ENCODE data around the gene ARMC6.
"Not testable (repeated sequence)": the region's sequence is repeated elsewhere in the genome, so short reads cannot be mapped to it uniquely, and the experiment has no call there.

Gene ARMC6

DNA sequence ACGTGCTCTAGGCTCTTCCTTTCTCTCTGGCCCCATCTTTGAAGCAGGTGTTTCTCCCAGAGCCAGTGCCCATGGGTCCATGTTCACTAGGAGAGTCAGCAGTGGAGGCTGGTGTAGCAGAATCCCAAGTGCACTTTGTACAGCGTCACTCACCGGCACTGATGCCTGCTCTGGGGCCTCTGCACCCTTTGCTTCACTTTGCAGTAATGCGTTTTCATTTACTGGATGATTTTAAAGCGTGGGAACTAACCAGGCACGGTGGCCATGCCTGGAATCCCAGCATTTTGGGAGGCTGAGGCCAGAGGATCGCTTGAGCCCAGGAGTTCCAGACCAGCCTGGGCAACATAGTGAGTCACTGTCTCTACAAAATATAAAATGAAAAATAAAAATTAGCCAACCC, 61.1 kb downstream of the ARMC6 start:
- TF ChIP-seq, protein P1, sequence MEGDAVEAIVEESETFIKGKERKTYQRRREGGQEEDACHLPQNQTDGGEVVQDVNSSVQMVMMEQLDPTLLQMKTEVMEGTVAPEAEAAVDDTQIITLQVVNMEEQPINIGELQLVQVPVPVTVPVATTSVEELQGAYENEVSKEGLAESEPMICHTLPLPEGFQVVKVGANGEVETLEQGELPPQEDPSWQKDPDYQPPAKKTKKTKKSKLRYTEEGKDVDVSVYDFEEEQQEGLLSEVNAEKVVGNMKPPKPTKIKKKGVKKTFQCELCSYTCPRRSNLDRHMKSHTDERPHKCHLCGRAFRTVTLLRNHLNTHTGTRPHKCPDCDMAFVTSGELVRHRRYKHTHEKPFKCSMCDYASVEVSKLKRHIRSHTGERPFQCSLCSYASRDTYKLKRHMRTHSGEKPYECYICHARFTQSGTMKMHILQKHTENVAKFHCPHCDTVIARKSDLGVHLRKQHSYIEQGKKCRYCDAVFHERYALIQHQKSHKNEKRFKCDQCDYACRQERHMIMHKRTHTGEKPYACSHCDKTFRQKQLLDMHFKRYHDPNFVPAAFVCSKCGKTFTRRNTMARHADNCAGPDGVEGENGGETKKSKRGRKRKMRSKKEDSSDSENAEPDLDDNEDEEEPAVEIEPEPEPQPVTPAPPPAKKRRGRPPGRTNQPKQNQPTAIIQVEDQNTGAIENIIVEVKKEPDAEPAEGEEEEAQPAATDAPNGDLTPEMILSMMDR (conservative IDR thresholded peaks at IDR 0.05; ENCODE audit: low read length): no peak
- DNase-seq (ENCODE audit: low read depth): no peak
- H3K4me3 ChIP-seq (ENCODE audit: low read length): no peak overlapping the region

DNA sequence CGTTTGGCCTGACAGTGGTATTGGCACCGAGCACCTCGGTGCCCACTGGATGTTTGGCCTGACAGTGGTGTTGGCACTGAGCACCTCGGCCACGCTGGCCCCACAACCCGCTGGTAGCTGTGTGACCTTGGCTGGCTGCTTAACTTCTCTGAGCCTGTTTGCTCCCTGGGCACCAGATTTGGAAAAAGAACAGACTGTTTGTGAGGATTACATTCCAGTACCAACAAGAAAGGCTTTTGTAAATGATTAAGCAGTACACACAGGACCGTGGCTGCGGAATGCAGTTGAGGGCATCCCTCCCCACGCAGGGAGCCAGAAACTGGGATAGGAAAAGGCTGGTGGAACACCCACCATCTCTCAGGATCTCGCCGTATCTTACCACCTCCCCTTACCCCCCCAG, 62.3 kb downstream of the ARMC6 start:
- TF ChIP-seq, protein P1 (conservative IDR thresholded peaks at IDR 0.05; ENCODE audit: low read length): no peak
- H3K4me3 ChIP-seq (ENCODE audit: low read length): no peak overlapping the region
- DNase-seq (ENCODE audit: low read depth): no peak

DNA sequence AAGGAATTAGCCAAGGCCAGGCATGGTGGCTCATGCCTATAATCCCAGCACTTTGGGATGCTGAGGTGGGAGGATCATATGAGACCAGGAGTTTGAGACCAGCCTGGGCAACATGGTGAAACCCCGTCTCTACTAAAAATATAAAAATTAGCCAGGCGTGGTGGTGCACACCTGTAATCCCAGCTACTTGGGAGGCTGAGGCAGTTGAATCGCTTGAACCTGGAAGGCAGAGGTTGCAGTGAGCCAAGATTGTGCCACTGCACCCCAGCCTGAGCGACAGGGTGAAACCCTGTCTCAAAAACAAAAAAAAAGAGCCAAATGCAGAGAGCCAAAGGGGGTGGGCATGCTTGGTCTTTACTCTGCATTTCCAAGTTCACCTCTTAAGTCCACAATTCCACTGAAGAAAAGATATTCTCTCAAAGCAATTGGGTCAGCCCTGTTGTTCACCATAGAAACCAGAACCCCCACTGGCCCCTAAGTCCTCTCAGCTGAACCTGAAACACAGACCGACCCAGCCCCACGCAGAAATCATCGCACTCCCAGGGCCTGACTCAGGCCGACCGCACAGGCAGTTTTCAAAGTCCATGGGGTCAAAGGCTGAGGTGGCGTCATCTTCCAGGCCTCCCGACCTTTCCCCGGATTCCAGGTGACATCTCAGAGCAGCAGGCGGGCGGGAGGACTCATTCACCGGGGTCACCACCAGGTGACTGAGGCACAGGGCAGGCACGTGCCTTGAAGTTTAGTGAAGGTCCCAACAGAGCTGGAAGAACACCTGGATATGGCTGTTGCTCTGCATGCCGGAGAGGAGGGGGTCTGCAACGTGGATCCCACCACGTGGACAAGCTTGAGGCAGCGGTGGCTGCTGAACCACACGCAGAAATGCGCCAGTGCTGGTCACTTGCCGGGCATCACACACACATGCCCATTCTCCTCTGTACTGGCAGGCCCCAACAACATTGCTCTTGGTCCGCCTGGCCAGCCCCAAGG, 63.5 kb downstream of the ARMC6 start:
- DNase-seq (ENCODE audit: low read depth): no peak
- no peak overlapping the region for H3K4me3 ChIP-seq (ENCODE audit: low read length)
- TF ChIP-seq, protein P1 (conservative IDR thresholded peaks at IDR 0.05; ENCODE audit: low read length): no peak

DNA sequence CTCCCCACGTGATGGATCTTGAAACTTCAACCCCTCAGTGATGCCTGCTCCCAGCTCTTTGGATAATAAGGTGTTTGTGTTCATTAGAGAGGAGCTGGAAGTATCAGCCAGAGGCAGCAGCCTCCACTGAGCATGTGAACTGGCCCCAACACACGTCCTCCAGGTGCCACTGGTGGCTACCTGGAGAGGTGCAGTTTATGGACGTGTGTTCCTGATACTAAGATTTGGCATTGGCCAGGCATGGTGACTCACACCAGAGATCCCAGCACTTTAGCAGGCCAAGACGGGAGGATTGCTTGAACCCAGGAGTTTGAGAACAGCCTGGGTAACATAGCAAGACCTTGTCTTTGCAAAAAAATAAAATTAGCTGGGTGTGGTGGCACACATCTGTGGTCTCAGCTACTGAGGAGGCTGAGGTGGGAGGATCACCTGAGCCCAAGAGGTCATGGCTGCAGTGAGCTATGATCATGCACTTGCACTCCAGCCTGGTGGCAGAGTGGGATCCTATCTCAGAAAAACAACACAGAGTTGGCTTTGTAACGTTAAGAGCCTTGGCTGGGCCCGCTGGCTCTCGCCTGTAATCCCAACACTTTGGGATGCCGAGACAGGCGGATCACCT, 64.8 kb downstream of the ARMC6 start:
- H3K4me3 ChIP-seq (ENCODE audit: low read length): no peak overlapping the region
- TF ChIP-seq, protein P1 (conservative IDR thresholded peaks at IDR 0.05; ENCODE audit: low read length): no peak

DNA sequence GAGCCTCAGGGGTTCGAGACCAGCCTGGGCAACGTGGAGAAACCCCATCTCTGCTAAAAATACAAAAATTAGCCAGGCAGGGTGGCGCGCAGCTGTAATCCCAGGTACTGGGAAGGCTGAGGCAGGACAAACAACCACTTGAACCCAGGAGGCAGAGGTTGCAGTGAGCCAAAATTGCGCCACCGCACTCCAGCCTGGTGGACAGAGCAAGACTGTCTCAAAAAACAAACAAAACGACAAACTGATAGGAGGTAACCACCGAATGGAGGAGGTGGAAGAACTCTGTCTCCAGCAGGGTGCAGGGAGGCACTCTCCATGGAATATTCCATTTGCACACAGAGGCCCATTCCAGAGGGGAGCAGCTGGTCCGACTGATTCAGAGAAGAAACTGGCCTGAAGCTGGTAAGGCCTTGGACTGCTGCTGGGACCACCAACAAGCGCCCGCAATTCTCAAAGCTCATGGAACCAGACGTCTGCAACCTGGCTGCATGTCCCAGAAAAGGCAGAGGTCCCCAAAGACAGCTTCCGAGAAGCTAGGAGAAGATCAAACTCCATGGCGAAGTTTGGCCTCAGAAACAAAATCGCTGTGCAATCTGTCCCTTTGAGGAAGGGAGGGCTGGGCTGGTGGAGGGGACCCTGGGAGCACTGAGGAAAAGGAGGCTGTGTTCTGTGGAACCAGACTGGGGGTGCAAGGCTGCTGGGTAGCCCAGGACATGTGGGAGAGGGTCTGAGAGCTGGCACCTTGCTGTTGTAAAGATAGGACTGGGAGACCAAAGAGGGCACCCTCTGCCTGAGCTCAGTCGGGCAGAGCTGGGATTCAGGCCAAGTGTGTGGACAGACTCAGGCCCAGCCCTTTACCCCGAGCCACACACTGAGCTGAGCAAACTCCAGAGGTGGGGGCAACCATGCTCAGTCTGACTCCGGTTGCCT, 65.6 kb downstream of the ARMC6 start:
- DNase-seq (ENCODE audit: low read depth): no peak
- H3K4me3 ChIP-seq (ENCODE audit: low read length): no peak overlapping the region
- TF ChIP-seq, protein P1 (conservative IDR thresholded peaks at IDR 0.05; ENCODE audit: low read length): no peak

More for the DNA sequence above, 64.8 kb downstream of the ARMC6 start:
- no peak for DNase-seq (ENCODE audit: low read depth)

DNA sequence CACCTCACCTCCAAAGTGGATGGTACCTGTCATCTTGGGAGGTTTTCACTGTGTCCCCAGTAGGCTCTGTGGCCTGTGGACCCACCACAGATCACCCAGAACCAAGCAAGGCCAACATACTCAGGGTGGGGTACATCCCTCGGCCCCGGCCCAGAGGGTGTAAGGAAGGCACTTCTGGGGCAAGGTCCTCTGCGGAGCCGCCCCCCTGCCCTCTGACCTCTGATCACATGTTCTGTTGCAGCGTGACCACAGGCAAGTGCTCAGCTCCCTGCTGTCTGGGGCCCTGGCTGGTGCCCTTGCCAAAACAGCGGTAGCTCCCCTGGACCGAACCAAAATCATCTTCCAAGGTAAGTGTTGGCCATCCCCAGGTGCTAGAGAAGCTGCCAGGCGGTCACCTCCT, 68.1 kb downstream of the ARMC6 start:
- no peak for DNase-seq (ENCODE audit: low read depth)
- H3K4me3 ChIP-seq (ENCODE audit: low read length): no peak overlapping the region
- TF ChIP-seq, protein P1 (conservative IDR thresholded peaks at IDR 0.05; ENCODE audit: low read length): no peak

DNA sequence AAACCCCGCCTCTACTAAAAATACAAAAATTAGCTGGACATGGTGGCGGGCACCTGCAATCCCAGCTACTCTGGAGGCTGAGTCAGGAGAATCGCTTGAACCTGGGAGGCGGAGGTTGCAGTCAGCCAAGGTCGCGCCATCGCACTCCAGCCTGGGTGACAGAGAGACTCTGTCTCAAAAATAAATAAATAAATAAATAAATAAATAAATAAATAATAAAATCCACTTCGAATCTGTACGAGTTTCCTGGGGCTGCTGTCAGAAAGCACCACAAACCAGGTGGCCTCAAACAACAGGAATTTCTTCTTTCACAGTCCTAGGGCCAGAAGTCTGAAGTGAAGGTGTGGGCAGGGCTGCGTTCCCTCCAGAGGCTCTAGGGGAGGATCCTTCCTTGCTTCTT, 69.2 kb downstream of the ARMC6 start:
- not testable (repeated sequence) for DNase-seq (ENCODE audit: low read depth); H3K4me3 ChIP-seq (ENCODE audit: low read length)
